Mesenchymal stem cell (in vitro differentiated cells and primary cell): ENCODE results near the gene BCKDK.

Experiments
- DNase-seq: peaks from one replicate; pipeline ENCODE4 v3.0.0-alpha.2; 2013
- H2AFZ ChIP-seq: one replicate; pipeline ENCODE4 v1.6.1; 2013; ENCODE audit warnings: low read depth, mild to moderate bottlenecking, control low read depth, inconsistent platforms, low read length, moderate library complexity
- H2AK5ac ChIP-seq: 2 replicates; pipeline ENCODE4 v1.6.1; 2013; ENCODE audit warnings: low read length, moderate library complexity, mild to moderate bottlenecking, inconsistent platforms; ENCODE audit not compliant: severe bottlenecking
- H2BK120ac ChIP-seq: one replicate; pipeline ENCODE4 v1.6.1; 2013; ENCODE audit warnings: low read depth, mild to moderate bottlenecking, inconsistent platforms, low read length, moderate library complexity
- H2BK12ac ChIP-seq, 2 experiments: one replicate each; pipeline ENCODE4 v1.6.1; 2013; ENCODE audit warnings: inconsistent platforms in 2 of 2, low read length in 2 of 2, mild to moderate bottlenecking in 2 of 2, moderate library complexity in 2 of 2, control low read depth in 1 of 2
- H2BK15ac ChIP-seq: one replicate; pipeline ENCODE4 v1.6.1; 2013; ENCODE audit warnings: mild to moderate bottlenecking, low read depth, inconsistent platforms; ENCODE audit not compliant: poor library complexity, severe bottlenecking
- H2BK5ac ChIP-seq: 2 replicates; pipeline ENCODE4 v1.6.1; 2013; ENCODE audit warnings: low read depth, mild to moderate bottlenecking, low read length, control low read depth, inconsistent platforms; ENCODE audit not compliant: poor library complexity, severe bottlenecking
- H3K14ac ChIP-seq, 2 experiments: one replicate each; pipeline ENCODE4 v1.6.1; 2013; ENCODE audit warnings: inconsistent platforms in 2 of 2, low read length in 2 of 2, control low read depth in 1 of 2, mild to moderate bottlenecking in 1 of 2, moderate library complexity in 1 of 2
- H3K18ac ChIP-seq, 2 experiments: one replicate each; pipeline ENCODE4 v1.6.1; 2013; ENCODE audit warnings: inconsistent platforms in 2 of 2, low read length in 2 of 2, control low read depth in 1 of 2, low read depth in 1 of 2, mild to moderate bottlenecking in 1 of 2
- H3K23ac ChIP-seq, 2 experiments: one replicate each; pipeline ENCODE4 v1.6.1; 2013; ENCODE audit warnings: inconsistent platforms in 2 of 2, low read length in 2 of 2, mild to moderate bottlenecking in 2 of 2, moderate library complexity in 2 of 2, control low read depth in 1 of 2
- H3K27ac ChIP-seq: 2 replicates; pipeline ENCODE4 v1.5.1; 2013; ENCODE audit warnings: mild to moderate bottlenecking, moderate library complexity, low read length, control low read depth, inconsistent platforms; ENCODE audit not compliant: poor library complexity, severe bottlenecking
- H3K27me3 ChIP-seq, 2 experiments: 2 replicates each; pipeline versions ENCODE4 v1.6.1 to v1.7.0; 2013; ENCODE audit warnings: low read length in 2 of 2, mild to moderate bottlenecking in 2 of 2, moderate library complexity in 2 of 2, control low read depth in 1 of 2, inconsistent platforms in 1 of 2; ENCODE audit not compliant: control insufficient read depth in 1 of 2, insufficient read depth in 1 of 2
- H3K36me3 ChIP-seq, 2 experiments: 2 replicates each; pipeline versions ENCODE4 v1.6.1 to v1.7.0; 2013; ENCODE audit warnings: low read length in 2 of 2, control low read depth in 1 of 2, inconsistent platforms in 1 of 2, low read depth in 1 of 2, mild to moderate bottlenecking in 1 of 2; ENCODE audit not compliant: insufficient read depth in 2 of 2, control insufficient read depth in 1 of 2
- H3K4ac ChIP-seq, 2 experiments: one replicate each; pipeline ENCODE4 v1.6.1; 2013; ENCODE audit warnings: inconsistent platforms in 2 of 2, low read length in 2 of 2, mild to moderate bottlenecking in 2 of 2, moderate library complexity in 2 of 2, control low read depth in 1 of 2, low read depth in 1 of 2
- H3K4me1 ChIP-seq: 2 replicates; pipeline ENCODE4 v1.6.1; 2013; ENCODE audit warnings: low read depth, low read length, control low read depth; ENCODE audit not compliant: control insufficient read depth, insufficient read depth
- H3K4me2 ChIP-seq: 2 replicates; pipeline ENCODE4 v1.6.1; 2013; ENCODE audit warnings: low read length, mild to moderate bottlenecking, inconsistent platforms; ENCODE audit not compliant: poor library complexity, severe bottlenecking
- H3K4me3 ChIP-seq, 2 experiments: 2 replicates each; pipeline versions ENCODE4 v1.5.1 to v1.7.0; 2013; ENCODE audit warnings: low read length in 2 of 2, mild to moderate bottlenecking in 2 of 2, control low read depth in 1 of 2, low read depth in 1 of 2; ENCODE audit not compliant: insufficient read depth in 1 of 2
- H3K79me1 ChIP-seq: replicated peaks from 2 replicates; pipeline ENCODE4 v1.6.1; 2013; ENCODE audit warnings: mild to moderate bottlenecking, control low read depth, low read length, inconsistent platforms; ENCODE audit not compliant: poor library complexity, severe bottlenecking
- H3K9ac ChIP-seq: 2 replicates; pipeline ENCODE4 v1.7.0; 2013; ENCODE audit warnings: mild to moderate bottlenecking, low read length, moderate library complexity
- H3K9me3 ChIP-seq: 2 replicates; pipeline ENCODE4 v1.7.0; 2013; ENCODE audit warnings: mild to moderate bottlenecking, low read length; ENCODE audit not compliant: control insufficient read depth
- H4K8ac ChIP-seq: one replicate; pipeline ENCODE4 v1.6.1; 2013; ENCODE audit warnings: inconsistent platforms, mild to moderate bottlenecking, low read length, moderate library complexity
- H4K91ac ChIP-seq: one replicate; pipeline ENCODE4 v1.6.1; 2013; ENCODE audit warnings: mild to moderate bottlenecking, low read length, inconsistent platforms
- WGBS: methylation state at CpG from one replicate; pipeline ENCODE4 v1.1.7; 2013; ENCODE audit warnings: mixed read lengths; 5-methylcytosine and 5-hydroxymethylcytosine counted together

BCKDK gene

GRCh38 chr16:31083981-31084380 is 24.2 kb upstream of the BCKDK start:
- H3K4me3 ChIP-seq = no peak overlapping the region
- H3K4me1 ChIP-seq = peaks cover 29% of the 10 kb centered on the region
- no peak overlapping the region for H2BK5ac ChIP-seq
- no peak overlapping the region for H3K23ac ChIP-seq
- H2BK12ac ChIP-seq = no peak overlapping the region
- H3K14ac ChIP-seq = no peak overlapping the region
- no peak overlapping the region for H3K27ac ChIP-seq
- H3K79me1 ChIP-seq = peaks cover 65% of the 10 kb centered on the region
- H3K9me3 ChIP-seq = no peaks in the 10 kb centered on the region
- H3K4me2 ChIP-seq = no peak overlapping the region
- H4K91ac ChIP-seq = peak overlapping the region; percentile 11
- H2AK5ac ChIP-seq = no peak overlapping the region
- H3K36me3 ChIP-seq = peaks cover 98 to 99% of the 10 kb centered on the region in 2 experiments
- no peak overlapping the region for H3K9ac ChIP-seq
- H2BK15ac ChIP-seq = no peak overlapping the region
- H4K8ac ChIP-seq = no peak overlapping the region
- no peak overlapping the region for H2AFZ ChIP-seq
- no peaks in the 10 kb centered on the region for H3K27me3 ChIP-seq
- H3K4ac ChIP-seq = no peak overlapping the region
- WGBS = 97% methylated on average over 13 of the region's 13 CpGs
- H2BK120ac ChIP-seq = no peak overlapping the region
- no peak overlapping the region for H3K18ac ChIP-seq
- no peak for DNase-seq

- no peak overlapping the region for H2BK120ac ChIP-seq
- H2AK5ac ChIP-seq = no peak overlapping the region
- H4K8ac ChIP-seq = no peak overlapping the region
- no peaks in the 10 kb centered on the region for H3K9me3 ChIP-seq
- H3K4ac ChIP-seq = no peak overlapping the region
- H3K23ac ChIP-seq = no peak overlapping the region
- peaks cover 96 to 98% of the 10 kb centered on the region in 2 experiments for H3K36me3 ChIP-seq
- no peaks in the 10 kb centered on the region for H3K27me3 ChIP-seq
- WGBS = 91% methylated on average over 16 of the region's 16 CpGs
- no peak overlapping the region for H3K4me2 ChIP-seq
- H3K9ac ChIP-seq = no peak overlapping the region
- peaks cover 29% of the 10 kb centered on the region for H3K4me1 ChIP-seq
- no peak overlapping the region for H2BK5ac ChIP-seq
- no peak overlapping the region for H2BK15ac ChIP-seq
- DNase-seq = no peak
- H3K27ac ChIP-seq = no peak overlapping the region
- H4K91ac ChIP-seq = no peak overlapping the region
- no peak overlapping the region for H2AFZ ChIP-seq
- H2BK12ac ChIP-seq = no peak overlapping the region
- no peak overlapping the region for H3K14ac ChIP-seq
- peaks cover 61% of the 10 kb centered on the region for H3K79me1 ChIP-seq
- no peak overlapping the region for H3K4me3 ChIP-seq
- H3K18ac ChIP-seq = no peak overlapping the region
Measured at GRCh38 chr16:31084584-31085302, 23.4 kb upstream of the BCKDK start.

GRCh38 chr16:31085411-31085810 is 22.8 kb upstream of the BCKDK start:
- Histone ChIP-seq H3K23ac (no peak overlapping the region), H3K79me1 (peaks cover 56% of the 10 kb centered on the region), H3K4me3 (no peak overlapping the region), H3K36me3 (peaks cover 94 to 96% of the 10 kb centered on the region in 2 experiments), H4K8ac (no peak overlapping the region), H3K9ac (no peak overlapping the region), H4K91ac (no peak overlapping the region), H3K27me3 (no peaks in the 10 kb centered on the region), H3K9me3 (no peaks in the 10 kb centered on the region), H3K4me1 (peaks cover 32% of the 10 kb centered on the region), H3K4me2 (no peak overlapping the region), H3K4ac (no peak overlapping the region), H3K27ac (no peak overlapping the region), H3K14ac (no peak overlapping the region), H2BK15ac (no peak overlapping the region), H2BK5ac (no peak overlapping the region), H3K18ac (no peak overlapping the region), H2AFZ (no peak overlapping the region), H2AK5ac (no peak overlapping the region), H2BK120ac (no peak overlapping the region), H2BK12ac (no peak overlapping the region)
- 87% methylated on average over 8 of the region's 8 CpGs for WGBS
- no peak for DNase-seq

GRCh38 chr16:31085873-31086628 is 22.1 kb upstream of the BCKDK start:
- Histone ChIP-seq H3K79me1 (peaks cover 50% of the 10 kb centered on the region), H3K4me3 (no peak overlapping the region), H3K27me3 (no peaks in the 10 kb centered on the region), H2AK5ac (no peak overlapping the region), H2BK120ac (no peak overlapping the region), H3K4ac (no peak overlapping the region), H3K36me3 (peaks cover 94% of the 10 kb centered on the region in 2 experiments), H3K9me3 (no peaks in the 10 kb centered on the region), H2AFZ (no peak overlapping the region), H4K8ac (no peak overlapping the region), H3K4me2 (no peak overlapping the region), H2BK5ac (no peak overlapping the region), H3K27ac (no peak overlapping the region), H3K18ac (no peak overlapping the region), H2BK15ac (no peak overlapping the region), H3K4me1 (peaks cover 39% of the 10 kb centered on the region), H3K9ac (no peak overlapping the region), H3K14ac (no peak overlapping the region), H4K91ac (no peak overlapping the region), H2BK12ac (no peak overlapping the region), H3K23ac (no peak overlapping the region)
- no peak for DNase-seq
- 94% methylated on average over 18 of the region's 18 CpGs for WGBS
